HepG2 (cell line): ENCODE measurements around the gene KCNIP4. TPM values are rescaled to one million over a fixed set of nuclear protein-coding genes. Genes with fewer than 3 reads are reported as not detected.

Experiments used
- ATAC-seq: fragments of 200-7000 bp; cut with Tn5 transposase; 3 replicates; pipeline ENCODE4 v1.9.1; 2020; ENCODE audit warnings: mild to moderate bottlenecking, moderate library complexity
- BruUV-seq: library from RNA; stranded (reverse); fragments of 400-500 nt; replicated peaks from 2 replicates; lab custom pipeline; 2021; lab: Mats Ljungman, UMichigan
- CTCF ChIA-PET: fragments of 300-600 bp; formaldehyde crosslinking; extraction: SDS; loops from one replicate; lab custom pipeline; 2021; ENCODE audit warnings: low total read pairs, inconsistent platforms, low intra/inter-chr PET ratio; lab: Yijun Ruan, JAX
- POLR2A ChIA-PET: fragments of 350-600 bp; sonication (Branson Sonifier 250); formaldehyde crosslinking; loops from one replicate; lab custom pipeline; 2020; ENCODE audit warnings: antibody characterized with exemption, inconsistent platforms; lab: Yijun Ruan, JAX
- DNase-seq: peaks from one replicate; pipeline ENCODE4 v3.0.0-alpha.2; 2015; ENCODE audit warnings: low spot score
- FAIRE-seq: peaks from 3 replicates; lab custom pipeline; 2011; peaks lifted over from hg19 to GRCh38; lab: Jason Lieb, UNC
- H2AFZ ChIP-seq: one replicate; pipeline ENCODE4 v1.6.1; 2011; ENCODE audit warnings: low read length, inconsistent platforms
- H3K27ac ChIP-seq: fragments of 300-600 bp; 3 replicates; pipeline ENCODE4 v1.8.0; 2011; ENCODE audit warnings: mixed run types, mild to moderate bottlenecking, mixed read lengths, low read length, inconsistent platforms; ENCODE audit not compliant: insufficient read depth; ENCODE audit errors: extremely low read length
- H3K27me3 ChIP-seq, 2 experiments: fragments of 200-600 bp in 1 of 2; 2 replicates in 1 of 2; 3 replicates in 1 of 2; pipeline versions ENCODE4 v1.6.0 to v1.8.0; 2011; ENCODE audit warnings: low read length in 2 of 2, mild to moderate bottlenecking in 2 of 2, moderate library complexity in 2 of 2, inconsistent platforms in 1 of 2; ENCODE audit not compliant: insufficient read depth in 2 of 2, control insufficient read depth in 1 of 2
- H3K36me3 ChIP-seq, 2 experiments: fragments of 200-600 bp in 1 of 2; replicated peaks in 1 of 2; 2 replicates in 1 of 2; 3 replicates in 1 of 2; pipeline versions ENCODE4 v1.5.1 to v1.8.0; 2011; ENCODE audit warnings: low read length in 2 of 2, inconsistent platforms in 1 of 2; ENCODE audit not compliant: insufficient read depth in 2 of 2, control insufficient read depth in 1 of 2
- H3K4me1 ChIP-seq: 2 replicates; pipeline ENCODE4 v1.5.1; 2012; ENCODE audit warnings: low read length, inconsistent platforms; ENCODE audit not compliant: insufficient read depth
- H3K4me2 ChIP-seq: 2 replicates; pipeline ENCODE4 v1.6.0; 2011; ENCODE audit warnings: low read depth, low read length, inconsistent platforms
- H3K4me3 ChIP-seq, 3 experiments: fragments of 200-600 bp in 1 of 3; sonication (generic), shearing (Covaris generic) in 1 of 3; replicated peaks in 1 of 3; 2 replicates each; pipeline ENCODE4 v1.5.1; 2011 to 2016; ENCODE audit warnings: low read length in 3 of 3, inconsistent platforms in 2 of 3, low read depth in 2 of 3, mild to moderate bottlenecking in 2 of 3, control low read depth in 1 of 3, mixed read lengths in 1 of 3; ENCODE audit not compliant: insufficient read depth in 1 of 3
- H3K79me2 ChIP-seq: one replicate; pipeline ENCODE4 v1.6.1; 2011; ENCODE audit warnings: low read length, inconsistent platforms; ENCODE audit not compliant: insufficient read depth
- H3K9ac ChIP-seq: 2 replicates; pipeline ENCODE4 v1.6.0; 2011; ENCODE audit warnings: mild to moderate bottlenecking, low read depth, low read length, inconsistent platforms; ENCODE audit not compliant: insufficient read depth
- H3K9me3 ChIP-seq: 2 replicates; pipeline ENCODE4 v1.5.1; 2012; ENCODE audit warnings: mild to moderate bottlenecking, low read length
- H4K20me1 ChIP-seq: 2 replicates; pipeline ENCODE4 v1.6.0; 2011; ENCODE audit warnings: inconsistent platforms, mild to moderate bottlenecking, low read length, moderate library complexity; ENCODE audit not compliant: insufficient read depth
- ATF2 ChIP-seq: sonication (generic); formaldehyde crosslinking; IDR thresholded peaks from 2 replicates; pipeline ENCODE4 v1.4.0; 2020; ENCODE audit warnings: missing genetic modification reagents
- CREM ChIP-seq, 2 experiments: sonication (generic) in 1 of 2; formaldehyde crosslinking in 1 of 2; IDR thresholded peaks; 2 replicates each; pipeline versions ENCODE4 v1.4.0 to v1.6.1; 2016 to 2020; ENCODE audit warnings: antibody characterized with exemption in 1 of 2, mild to moderate bottlenecking in 1 of 2, missing genetic modification reagents in 1 of 2
- MEIS1 ChIP-seq: sonication (generic); formaldehyde crosslinking; IDR thresholded peaks from 2 replicates; pipeline ENCODE4 v1.9.0; 2021; ENCODE audit warnings: mild to moderate bottlenecking, missing genetic modification reagents, moderate library complexity, borderline replicate concordance
- PAWR ChIP-seq: sonication (generic); formaldehyde crosslinking; IDR thresholded peaks from 2 replicates; pipeline ENCODE4 v1.4.0; 2020; ENCODE audit warnings: missing genetic modification reagents, mild to moderate bottlenecking, borderline replicate concordance
- PRDM15 ChIP-seq: sonication (generic); formaldehyde crosslinking; IDR thresholded peaks from 2 replicates; pipeline ENCODE4 v1.4.0; 2020; ENCODE audit warnings: missing genetic modification reagents
- RXRA ChIP-seq: sonication (generic); formaldehyde crosslinking; IDR thresholded peaks from 2 replicates; pipeline ENCODE4 v1.5.1; 2020; ENCODE audit warnings: missing genetic modification reagents
- SCMH1 ChIP-seq: sonication (generic); formaldehyde crosslinking; IDR thresholded peaks from 2 replicates; pipeline ENCODE4 v1.9.0; 2021; ENCODE audit warnings: missing genetic modification reagents, mild to moderate bottlenecking, borderline replicate concordance
- SRY ChIP-seq: sonication (generic); formaldehyde crosslinking; IDR thresholded peaks from 2 replicates; pipeline ENCODE4 v1.8.0; 2022; ENCODE audit warnings: mild to moderate bottlenecking, missing genetic modification reagents
- THYN1 ChIP-seq: sonication (generic); formaldehyde crosslinking; IDR thresholded peaks from 2 replicates; pipeline ENCODE4 v1.8.1; 2023; ENCODE audit warnings: low read depth, mild to moderate bottlenecking, moderate library complexity, missing genetic modification reagents, borderline replicate concordance
- UBTF ChIP-seq: sonication (generic); formaldehyde crosslinking; IDR thresholded peaks from 2 replicates; pipeline ENCODE4 v1.4.0; 2020; ENCODE audit warnings: mild to moderate bottlenecking, missing genetic modification reagents
- XRCC5 ChIP-seq: fragments of 200-400 bp; formaldehyde crosslinking; optimal IDR thresholded peaks from 2 replicates; pipeline ENCODE3; 2017; ENCODE audit warnings: mild to moderate bottlenecking, low read length
- ZFYVE20 ChIP-seq: sonication (generic); formaldehyde crosslinking; IDR thresholded peaks from 2 replicates; pipeline ENCODE4 v1.8.0; 2023; ENCODE audit warnings: low read depth, mild to moderate bottlenecking, moderate library complexity, missing genetic modification reagents, borderline replicate concordance
- ZNF644 ChIP-seq: IDR thresholded peaks from 2 replicates; pipeline ENCODE4 v1.6.1; 2016; ENCODE audit warnings: low read depth
- WGBS: methylation state at CpG from one replicate; pipeline ENCODE4 v1.1.6; 2017; ENCODE audit warnings: low lambda C conversion rate; 5-methylcytosine and 5-hydroxymethylcytosine counted together
- in situ Hi-C: cut with HindIII; loops from 2 replicates; pipeline ENCODE4 v1.10.0; 2017; ENCODE audit warnings: low pct_unique_long_range_greater_than_20kb; ENCODE audit not compliant: extremely low pct_ligation_motif_present
- intact Hi-C: fragments of 100-400 bp; cut with micrococcal nuclease; formaldehyde crosslinking; loops from one replicate; pipeline ENCODE4 v1.10.0; 2022; ENCODE audit not compliant: unreplicated experiment
- polyA plus RNA-seq, 8 experiments: library from polyadenylated mRNA; depleted of rRNA in 3 of 8; stranded (reverse) in 7 of 8; unstranded in 1 of 8; fragments of >200 nt; fragmentation: Illumina TruSeq in 4 of 8; extraction: Trizol in 4 of 8; gene quantifications; 2 replicates each; pipeline versions ENCODE4 v1.2.1 to v1.2.3, GENCODE V29; 2011 to 2016; ENCODE audit warnings: low read depth in 4 of 8, missing spikeins in 1 of 8, mixed read lengths in 1 of 8; ENCODE audit not compliant: insufficient read depth in 1 of 8
- total RNA-seq, 5 experiments: library from RNA; depleted of rRNA; stranded (reverse); fragments of >200 nt; fragmentation: Illumina TruSeq; extraction: Trizol; gene quantifications; 2 replicates each; pipeline ENCODE4 v1.2.3, GENCODE V29; 2016; ENCODE audit warnings: low read depth in 1 of 5

Gene KCNIP4
- total and polyA plus RNA-seq, 2 of the 13 experiments (the other 11 are each of a cell fraction or from before 2014, with no cell fraction given), result 0.09 TPM; not detected in 1

GRCh38 chr4:20895208-20895607 lies 1053.4 kb downstream of the KCNIP4 start (continued):
- TF ChIP-seq THYN1 (CRISPR knock-in tag) (no peak), ZNF644 (CRISPR knock-in tag) (no peak), SRY (CRISPR knock-in tag) (no peak)
- TF ChIP-seq, all 625 proteins: peak for 0

GRCh38 chr4:20890761-20891160 lies 1057.8 kb downstream of the KCNIP4 start:
- in situ Hi-C loops, result no loop called here
- intact Hi-C loops, result no loop called here
- Histone ChIP-seq H3K9me3 (peaks cover under 1% of the 10 kb centered on the region; the same call in 1 of the 2 replicates), H3K4me1 (no peaks in the 10 kb centered on the region), H3K79me2 (no peaks in the 10 kb centered on the region), H2AFZ (no peak overlapping the region), H3K4me3 (no peak overlapping the region), H3K9ac (no peak overlapping the region), H3K36me3 (no peaks in the 10 kb centered on the region), H3K27me3 (no peaks in the 10 kb centered on the region), H3K4me2 (no peak overlapping the region), H3K27ac (no peak overlapping the region), H4K20me1 (no peaks in the 10 kb centered on the region)
- DNase-seq, result no peak
- BruUV-seq, result no TSS peak
- ChIA-PET POLR2A (no interaction called here), CTCF (no interaction called here)
- WGBS, result 12% methylated on average over 3 of the region's 3 CpGs
- no peak for FAIRE-seq
- no peak for ATAC-seq
- TF ChIP-seq ATF2 (CRISPR knock-in tag) (no peak), PRDM15 (CRISPR knock-in tag) (no peak), RXRA (CRISPR knock-in tag) (no peak), MEIS1 (CRISPR knock-in tag) (no peak), SCMH1 (no peak), CREM (IDR thresholded peaks at IDR 0.05) (no peak), CREM (CRISPR knock-in tag; IDR thresholded peaks at IDR 0.05) (no peak), ZFYVE20 (CRISPR knock-in tag) (no peak), UBTF (CRISPR knock-in tag) (no peak), XRCC5 (no peak), PAWR (CRISPR knock-in tag) (no peak)
